ENCODE results near the gene MRPS6.

MRPS6 gene

DNA sequence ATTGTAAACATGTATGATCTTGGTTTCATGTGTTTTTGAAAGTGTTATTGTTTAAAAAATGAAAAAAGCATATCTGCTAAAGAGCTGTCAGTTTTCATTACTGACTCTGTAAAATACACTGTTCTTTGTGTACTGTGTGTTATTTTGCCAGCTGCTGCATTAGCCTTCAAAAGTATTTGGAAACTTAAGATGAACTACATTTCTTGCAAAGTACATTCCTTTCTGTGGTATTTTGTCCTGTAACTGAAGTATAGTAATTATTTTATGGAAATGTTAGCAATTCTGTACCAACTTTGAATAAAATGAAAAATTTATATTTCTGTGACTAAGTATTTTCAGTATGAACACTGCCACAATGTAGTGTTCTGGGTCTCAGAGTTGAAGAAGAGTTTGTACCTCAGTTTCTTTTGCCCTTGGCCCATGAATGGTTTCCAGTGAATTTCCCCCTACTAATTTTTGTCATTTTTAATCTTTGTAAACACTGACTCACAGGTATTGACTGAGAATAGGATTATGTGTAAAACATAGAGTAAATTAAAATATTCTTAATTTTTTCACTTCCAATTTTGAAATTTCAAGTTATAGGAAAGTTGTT lies 32.7 kb downstream of the MRPS6 start:
- DNase-seq = no peak

DNA sequence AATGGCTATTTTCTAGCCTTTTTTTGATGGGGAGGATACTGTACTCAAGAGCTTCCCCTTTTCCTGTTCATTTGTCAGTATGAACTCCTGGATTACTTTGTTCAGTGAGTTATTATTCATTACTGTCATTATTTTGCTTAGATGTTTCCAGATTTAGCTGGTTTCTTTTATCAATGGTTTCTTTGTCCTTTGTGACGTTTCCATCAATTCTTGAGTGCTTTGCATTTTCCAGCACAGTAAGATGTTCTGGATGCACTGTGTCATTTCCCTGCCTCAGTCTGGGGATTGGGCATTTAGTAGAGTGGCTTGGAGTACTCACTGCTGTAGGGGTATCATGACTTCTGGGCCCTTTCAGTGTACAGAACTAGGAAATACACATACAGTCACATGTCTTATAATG lies 34.2 kb downstream of the MRPS6 start:
- DNase-seq = no peak

DNA sequence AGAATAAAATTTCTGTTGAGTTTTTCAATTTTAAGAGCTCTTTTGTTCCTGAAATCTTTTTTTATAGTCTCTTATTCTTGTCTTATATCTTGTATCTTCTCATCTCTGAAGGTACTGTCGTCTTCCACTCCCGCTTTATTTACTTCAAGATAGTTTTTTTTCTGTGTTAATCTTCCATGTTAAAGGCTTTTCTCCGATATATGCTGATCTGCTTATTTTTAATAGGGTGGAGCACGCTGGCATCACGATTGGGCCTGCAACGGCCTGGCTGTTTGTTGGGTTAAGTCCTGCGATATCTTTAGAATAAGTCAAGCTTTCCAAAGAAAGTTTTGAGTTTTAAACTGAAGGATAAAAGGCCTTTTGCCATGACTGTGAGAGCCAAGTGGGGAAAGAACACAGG lies 35.7 kb downstream of the MRPS6 start:
- no peak for DNase-seq

DNA sequence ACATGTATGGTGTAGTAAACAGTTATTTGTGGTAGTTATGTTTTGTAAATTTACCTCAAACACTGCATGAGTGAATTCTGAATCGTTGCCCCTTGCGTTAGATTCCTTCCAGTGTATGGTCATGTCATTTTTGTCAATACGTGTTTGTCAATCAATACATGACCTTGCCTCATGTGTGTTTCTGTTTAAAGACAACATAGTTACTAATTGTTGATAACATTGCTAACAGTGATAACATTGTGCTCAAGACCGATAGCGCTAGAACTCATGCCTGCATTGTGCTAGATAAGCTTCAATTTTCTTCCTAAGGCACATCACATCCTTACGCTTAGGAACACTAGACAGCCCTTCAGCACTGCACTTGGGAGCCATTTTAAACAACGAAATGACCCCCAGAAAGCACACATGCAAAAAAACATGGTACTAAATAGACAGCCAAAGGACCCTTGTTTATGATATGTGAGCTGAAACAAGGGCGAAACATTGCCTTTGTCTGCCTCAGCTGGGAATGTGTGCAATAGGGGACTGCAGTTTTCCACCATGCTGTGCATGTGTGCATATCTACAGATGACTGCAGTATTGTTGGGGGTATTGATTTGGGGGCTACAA lies 37.3 kb downstream of the MRPS6 start:
- DNase-seq = no peak

DNA sequence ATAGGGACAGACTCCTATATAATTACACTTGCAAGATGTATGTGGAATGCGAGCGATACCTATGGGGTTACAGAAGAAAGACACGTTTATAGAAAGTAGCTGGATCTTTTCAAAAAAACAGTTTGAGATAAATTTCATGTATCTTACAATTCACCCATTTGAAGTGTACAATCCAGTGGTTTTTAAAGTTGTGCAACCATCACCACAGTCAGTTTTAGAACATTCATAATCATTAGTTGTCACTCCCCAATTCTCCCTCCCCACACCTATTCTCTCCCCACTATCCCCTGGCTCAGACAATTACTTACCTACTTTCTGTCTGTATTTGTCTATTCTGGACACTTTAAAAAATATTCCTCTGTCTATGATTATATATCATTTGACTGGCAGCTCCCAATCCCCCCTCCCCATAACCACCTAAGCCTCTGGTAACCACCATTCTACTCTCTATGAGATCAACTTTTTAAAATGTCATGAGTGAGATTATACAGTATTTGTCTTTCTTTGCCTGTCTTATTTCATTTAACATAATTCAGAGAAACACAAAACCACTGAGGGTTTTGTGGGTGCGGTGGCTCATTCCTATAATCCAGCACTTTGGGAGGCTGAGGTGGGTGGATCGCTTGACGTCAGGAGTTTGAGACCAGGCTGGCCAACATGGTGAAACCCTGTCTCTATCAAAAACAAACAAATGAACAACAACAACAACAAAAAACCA lies 39.1 kb downstream of the MRPS6 start:
- no peak for DNase-seq

DNA sequence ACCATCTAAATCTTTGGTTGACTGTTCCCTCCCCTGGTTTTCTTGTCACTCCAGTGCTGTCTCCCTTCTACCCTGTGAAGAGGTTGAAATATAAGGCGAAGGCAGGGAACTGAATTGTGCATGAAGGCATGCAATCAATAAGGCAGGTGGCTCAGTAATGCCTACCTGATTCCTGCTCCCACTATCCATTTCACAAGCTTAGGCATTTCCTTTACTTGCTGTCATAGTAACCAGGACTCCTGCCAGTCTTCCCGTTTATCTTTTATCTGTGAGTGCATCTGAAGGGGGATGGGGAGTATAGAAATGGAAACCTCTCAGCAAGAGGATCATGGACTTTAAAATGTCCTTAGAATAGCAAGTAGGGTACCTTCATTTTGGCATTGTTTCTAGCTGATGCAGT lies 40.5 kb downstream of the MRPS6 start:
- no peak for DNase-seq

DNA sequence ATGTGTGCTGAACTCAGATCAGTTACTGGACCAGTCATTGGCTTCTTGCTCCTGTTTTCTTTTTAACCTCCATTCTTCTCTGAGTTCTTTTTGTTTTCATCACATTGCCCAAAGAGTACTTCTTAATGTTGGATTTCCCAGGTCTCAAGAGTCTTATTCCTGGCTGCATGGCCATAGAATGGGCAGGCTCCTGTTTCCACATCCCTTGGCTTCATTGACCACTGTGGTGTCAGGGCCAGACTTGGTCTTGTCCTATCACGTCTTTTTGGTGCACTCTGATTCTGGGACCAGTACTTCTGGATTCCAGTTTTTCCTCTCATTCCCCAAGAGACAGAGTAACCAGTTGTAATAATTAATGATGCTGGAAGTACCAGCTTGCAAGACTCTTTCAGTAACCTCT lies 41.8 kb downstream of the MRPS6 start:
- DNase-seq = no peak

DNA sequence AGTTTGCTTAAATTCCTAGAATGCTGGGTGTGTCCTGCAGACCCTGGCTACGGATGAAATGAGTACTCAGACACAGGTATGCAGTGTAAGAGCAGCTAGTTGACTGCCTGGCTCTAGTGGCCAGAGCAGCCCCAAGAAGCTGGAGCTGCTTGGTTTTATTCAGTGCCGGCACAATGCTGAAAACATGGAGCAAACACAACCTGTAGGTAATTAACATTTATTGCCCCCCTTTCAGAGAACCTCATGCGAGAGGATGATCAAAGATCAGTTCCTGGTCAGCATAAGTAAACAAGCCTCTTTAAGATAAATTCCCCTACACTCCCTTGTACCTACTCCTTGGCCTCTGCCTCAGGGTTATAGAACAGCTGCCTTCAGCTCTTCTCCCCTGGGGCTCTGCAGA lies 43.2 kb downstream of the MRPS6 start:
- DNase-seq = no peak

DNA sequence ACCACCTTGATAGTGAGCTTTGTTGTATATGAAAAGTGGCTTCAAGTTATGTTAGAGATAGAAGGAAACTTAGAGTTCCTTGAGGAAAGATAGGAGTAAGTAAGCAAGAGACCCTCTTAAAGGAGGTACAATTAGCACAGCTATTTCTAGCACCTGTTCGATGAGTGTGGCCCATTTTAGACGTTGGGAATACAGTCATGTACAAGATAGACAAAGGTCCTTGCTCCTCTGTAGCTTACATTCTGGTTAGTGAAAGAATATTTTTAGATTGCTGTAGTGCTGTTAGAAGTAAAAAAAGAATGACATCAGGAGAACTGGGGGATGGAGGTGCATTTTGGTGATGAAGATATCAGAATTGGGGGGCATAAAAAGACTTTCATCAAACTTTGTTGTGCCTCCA lies 47.5 kb downstream of the MRPS6 start:
- no peak for DNase-seq

DNA sequence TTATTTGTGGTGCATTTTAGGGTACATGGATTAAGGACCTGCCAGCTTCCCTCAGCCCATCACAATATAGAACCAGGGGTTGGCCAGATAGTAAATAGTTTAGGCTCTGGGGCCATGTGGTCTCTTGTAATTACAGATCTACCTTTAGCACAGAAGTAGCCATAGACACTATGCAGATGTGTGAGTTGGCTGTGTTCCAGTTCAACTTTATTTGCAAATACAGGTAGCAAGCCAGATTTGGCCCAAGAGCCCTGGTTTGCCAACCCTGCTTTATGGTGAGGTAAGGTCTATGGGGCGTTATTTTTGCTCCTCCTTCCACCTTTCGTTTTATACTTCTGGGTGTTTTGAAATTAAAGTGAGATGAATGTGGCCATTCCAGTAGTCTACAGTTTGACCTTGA lies 48.7 kb downstream of the MRPS6 start:
- DNase-seq = no peak

DNA sequence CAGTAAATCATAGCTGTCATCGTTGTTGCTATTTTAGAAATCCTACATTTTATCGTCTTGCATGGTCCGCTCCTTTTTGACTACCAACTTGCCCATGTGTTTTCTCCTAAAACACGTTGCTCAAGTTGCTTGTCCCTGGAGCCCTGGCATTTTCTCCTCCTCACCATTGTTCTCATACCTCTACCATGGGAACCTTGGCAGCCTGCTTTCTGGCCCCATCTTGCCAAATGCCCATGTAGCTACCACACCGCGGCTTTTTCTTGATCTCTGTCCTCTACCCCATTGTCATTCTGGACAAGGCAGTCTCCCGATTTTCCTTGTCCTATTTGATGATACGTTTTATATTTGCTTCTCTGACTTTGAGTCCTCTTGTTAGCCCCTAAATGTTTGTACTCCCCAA lies 50.2 kb downstream of the MRPS6 start:
- no peak for DNase-seq

DNA sequence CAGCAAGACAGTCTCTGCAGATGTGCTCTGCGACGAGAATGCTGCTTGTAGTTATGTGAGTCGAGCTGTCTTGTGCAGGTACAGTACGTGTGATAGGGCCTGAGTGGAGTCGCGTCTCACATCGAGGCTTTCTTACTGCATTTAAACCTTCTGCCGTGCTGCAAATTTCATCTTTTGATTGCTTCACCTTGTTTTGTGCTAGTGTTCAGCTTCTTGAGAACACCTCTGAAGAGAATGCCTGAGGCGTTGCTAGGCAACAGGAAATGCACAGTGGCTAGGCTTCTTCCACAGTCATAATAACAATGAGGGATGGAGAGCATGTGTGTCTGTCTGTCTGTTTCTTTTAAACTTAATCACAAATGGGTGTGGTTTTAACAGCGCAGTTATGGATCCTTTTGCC lies 52.9 kb downstream of the MRPS6 start:
- peak; percentile 84 for DNase-seq

DNA sequence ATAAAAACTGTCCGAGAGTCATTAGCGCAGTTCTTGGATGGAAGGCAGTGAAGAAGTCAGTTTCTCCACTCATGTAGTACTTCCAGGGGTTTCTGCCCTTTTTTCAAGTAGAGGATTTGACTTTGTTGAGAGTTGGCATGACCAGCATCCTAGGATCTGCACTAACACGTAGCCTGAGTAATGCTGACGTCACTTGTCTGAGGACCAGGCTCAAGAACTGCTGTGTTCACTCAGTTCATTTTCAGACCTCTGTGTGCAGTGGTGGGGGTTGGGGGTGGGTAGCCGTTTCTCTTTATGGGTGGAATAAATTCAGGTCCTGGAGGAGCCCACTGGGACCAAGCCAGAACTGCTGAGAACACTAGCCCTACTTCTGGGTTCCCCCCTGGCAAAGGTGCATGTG lies 53.3 kb downstream of the MRPS6 start:
- DNase-seq = no peak

DNA sequence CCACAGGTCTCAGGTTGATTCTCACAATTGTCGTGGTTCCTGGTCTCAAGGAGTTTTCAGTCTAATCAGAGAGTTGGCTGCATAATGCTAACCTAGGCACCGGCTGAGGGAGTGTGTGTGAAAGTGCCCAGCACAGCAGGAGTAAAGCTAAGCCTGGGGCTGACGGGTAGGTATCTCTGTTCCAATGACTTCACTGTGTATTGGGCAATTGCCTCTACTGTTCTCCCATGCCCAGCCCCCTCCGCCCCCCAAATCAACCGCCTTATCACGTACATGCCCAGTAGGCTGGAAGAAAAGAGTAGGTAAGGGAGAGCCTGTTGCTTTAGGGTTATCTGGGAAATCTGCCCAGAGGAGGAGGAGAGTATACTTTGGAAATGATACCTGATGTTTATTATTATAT lies 54.7 kb downstream of the MRPS6 start:
- DNase-seq = no peak

DNA sequence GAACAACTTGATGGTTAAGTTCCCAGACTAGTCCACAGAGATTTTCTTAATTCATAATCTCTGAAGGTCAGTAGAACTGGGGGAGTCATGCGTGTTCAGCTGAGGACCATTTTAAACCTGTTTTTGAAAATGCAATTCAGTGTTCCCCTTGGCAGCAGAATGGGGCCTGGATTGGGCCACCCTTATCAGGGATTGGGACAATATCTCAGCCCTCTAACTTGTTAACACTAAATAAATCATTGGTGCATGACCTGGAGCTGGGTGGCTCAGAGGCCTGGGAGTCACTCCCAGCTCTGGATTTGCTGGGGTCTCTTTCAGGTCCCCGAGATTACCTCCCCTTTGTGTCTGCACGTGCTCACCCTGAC lies 55.3 kb downstream of the MRPS6 start:
- DNase-seq = no peak

DNA sequence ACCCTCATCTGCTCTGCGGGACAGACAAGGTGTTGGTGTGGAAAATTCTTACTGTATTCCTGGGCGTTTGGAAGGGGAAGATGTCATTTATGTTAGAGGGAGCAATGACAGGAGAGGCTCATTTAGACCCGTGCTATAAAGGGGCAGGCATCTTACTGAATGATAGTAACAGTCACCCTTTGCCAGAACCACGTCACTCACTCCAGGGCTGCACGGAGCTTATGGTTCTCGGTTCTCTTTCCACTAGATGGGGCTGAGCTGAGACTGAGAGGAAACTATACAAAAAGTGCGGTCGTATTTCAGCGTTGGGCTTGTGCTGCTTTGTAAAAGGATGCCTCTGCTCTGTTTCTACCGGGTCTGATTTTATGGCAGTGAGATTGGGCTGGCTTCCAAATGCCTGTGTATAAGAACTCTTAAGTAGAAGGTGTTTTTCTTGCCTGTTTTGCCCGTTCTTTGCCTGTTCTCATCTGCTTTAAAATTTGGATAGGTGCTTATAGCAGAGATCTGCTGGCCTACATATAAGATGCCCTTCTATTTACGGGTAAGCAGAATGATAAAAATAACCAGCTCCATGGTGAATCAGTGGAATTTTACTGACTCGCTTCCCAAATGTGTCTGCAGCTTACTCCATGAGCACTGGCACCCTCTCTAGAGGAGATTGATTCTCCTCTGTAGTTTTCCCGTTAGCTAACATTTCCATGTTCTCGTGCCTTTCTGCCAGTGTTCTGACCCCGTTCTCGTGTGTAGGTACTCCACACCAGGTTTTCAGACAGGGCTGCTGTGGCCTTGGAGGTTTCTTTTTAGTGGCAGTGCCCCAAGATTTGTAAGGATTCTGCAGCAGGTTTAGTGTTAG lies 55.9 kb downstream of the MRPS6 start:
- peak; percentile 71 for DNase-seq

DNA sequence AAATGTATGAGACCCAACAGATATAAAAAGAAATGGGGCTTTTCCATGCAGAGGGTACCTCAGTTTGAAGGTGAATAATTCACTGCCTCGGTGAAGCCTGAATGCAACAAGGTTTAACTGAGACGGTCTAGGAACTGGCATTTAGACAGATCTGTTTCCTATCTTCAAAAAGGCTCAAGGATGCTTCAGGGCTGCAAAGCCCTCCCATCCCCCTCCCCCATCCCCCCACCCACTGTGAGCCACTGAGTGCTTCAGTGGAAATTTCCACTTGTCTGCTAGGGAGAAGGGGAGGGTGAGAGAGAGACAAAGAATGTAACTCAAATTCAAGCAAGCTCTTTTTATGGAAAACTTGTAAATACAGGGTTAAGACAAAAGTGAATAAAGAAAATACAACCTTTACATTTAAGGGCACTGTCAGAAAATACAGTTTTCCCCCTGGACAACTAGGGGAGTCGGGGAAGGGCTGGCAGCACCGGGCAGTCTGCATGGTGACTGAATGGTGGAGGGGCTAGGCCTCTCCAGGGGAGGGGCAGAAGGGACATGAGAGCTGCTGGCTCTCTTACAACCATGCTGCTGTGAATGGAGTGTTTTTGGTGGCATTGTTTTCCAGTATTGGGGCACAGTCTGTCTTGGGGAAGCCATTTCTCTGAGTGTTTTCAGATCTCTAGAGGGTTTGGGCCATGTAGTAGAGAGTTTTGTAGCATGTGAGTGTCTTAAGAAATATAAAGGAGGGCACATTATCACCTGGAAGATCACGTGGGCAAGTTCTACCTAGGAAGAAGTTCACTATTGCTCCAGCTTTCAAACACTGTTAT lies 56.7 kb downstream of the MRPS6 start:
- DNase-seq = no peak

DNA sequence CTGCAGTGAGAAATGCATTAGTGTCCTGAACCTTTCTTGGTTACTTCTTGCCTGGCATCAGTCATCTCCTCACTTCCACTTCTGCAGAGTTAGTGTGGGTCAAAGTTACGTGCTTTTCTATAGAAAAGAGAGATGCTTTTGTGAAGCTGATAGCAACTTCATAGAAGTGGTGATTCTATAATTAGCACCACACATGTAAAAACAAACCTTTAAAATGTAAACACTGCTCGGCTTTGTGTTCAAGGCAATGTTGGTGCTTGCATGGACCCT lies 57.3 kb downstream of the MRPS6 start:
- DNase-seq = no peak

DNA sequence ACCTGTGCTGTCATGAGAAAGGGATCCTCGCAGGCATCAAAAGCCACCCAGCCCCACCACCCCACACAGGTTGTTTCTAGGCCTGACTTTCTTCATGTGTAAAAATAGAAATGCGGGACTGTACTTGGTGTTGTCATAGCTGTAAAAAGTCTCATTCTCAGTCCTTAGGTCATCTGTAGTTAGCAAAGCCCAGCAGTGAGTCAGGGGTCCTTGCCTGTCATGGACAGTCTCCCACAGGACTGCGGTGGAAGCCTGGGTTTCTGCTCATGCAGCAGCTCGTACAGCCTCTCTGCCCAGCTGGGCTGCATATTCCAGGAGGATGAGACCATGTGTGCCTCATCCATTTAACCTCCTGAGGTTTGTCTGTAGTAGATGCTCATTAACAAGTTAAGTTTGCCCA lies 58.2 kb downstream of the MRPS6 start:
- no peak for DNase-seq

DNA sequence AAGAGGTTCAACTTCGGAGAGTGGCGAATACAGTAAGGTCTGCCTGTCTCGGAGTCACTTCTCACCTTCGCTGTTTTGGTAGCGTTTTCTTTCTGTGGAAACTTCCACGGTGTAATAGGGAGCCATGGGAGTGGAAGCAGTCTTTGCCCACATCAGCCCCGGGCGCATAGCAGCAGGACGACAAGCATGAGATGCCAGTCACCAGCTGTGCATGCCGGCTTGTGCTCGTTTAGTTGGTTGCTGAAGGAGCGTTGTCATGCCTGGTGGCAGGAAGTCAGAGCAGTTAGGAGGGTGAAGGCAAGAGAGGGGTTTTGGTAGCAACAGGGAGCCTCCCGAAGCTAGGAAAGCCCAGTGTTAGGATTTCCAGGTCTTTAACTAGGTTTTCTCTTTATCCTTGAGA lies 58.8 kb downstream of the MRPS6 start:
- no peak for DNase-seq

DNA sequence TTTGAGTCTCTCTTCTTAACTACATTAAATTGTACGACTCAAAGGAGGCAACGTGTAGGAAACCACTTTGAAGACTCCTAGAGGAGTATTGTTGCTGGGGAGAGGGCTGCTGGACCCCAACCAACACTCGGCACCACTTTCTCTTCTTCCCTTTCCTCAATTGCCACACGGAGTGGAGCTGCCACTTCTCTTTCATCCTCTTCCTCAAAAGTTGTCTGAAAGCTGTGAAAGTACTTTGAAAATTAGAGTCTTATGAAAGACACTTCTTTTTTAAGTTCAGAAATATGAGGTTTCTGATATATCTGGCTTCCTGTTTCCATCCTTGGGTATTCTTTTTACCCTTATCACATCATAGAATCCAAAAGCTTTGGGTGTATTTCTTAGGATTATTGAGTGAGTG lies 59.5 kb downstream of the MRPS6 start:
- no peak for DNase-seq

DNA sequence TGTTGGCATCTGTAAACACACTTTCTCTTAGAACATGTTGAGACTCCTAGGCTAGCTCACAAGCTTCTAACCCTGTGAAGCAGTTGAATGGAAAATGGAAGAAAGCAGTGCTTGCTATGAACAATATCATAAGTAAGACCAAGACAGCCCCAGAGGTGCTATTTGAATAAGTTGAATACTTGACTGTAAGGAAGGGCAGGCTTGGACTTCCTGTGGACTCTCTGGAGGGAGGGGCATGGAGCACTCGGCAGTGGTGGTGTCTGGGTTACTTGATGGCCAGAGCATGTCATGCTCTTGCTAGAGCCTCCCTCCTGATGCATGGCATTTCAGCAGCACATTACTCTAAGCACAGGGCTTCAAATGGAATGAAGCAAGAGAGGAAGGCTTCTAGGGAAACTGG lies 60.0 kb downstream of the MRPS6 start:
- DNase-seq = no peak

DNA sequence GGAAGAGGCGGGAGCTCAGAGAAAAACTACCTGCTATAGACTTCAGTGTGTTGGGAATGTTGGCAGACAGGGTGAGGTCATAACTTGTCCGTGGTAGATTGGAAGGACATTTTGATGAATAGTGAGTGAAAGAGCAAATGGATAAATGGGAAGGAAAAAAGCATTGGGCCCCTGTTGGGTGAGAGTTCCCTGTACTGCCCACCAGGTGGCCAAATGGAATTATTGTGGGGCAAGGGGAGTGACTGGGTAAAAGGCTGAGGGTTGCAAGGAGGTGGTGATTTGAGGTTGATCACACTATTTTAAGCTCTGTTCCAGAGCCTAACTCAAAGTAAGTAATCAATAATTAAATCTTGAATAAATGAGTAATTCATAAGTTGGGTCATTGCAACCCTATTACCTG lies 60.4 kb downstream of the MRPS6 start:
- DNase-seq = no peak
